Ascending aorta (tissue), 2 donors: ENCODE data around the gene CCL25. TPM values are rescaled to one million over a fixed set of nuclear protein-coding genes. Genes with fewer than 3 reads are reported as not detected.

ENCODE experiments used
- DNase-seq, 2 donors: peaks; one replicate each; pipeline ENCODE4 v3.0.0-alpha.2; 2019; ENCODE audit warnings: low spot score in 2 of 2
- H3K27ac ChIP-seq, 2 donors: fragments of 200-600 bp; sonication (generic); one replicate each; pipeline ENCODE4 v1.5.1; 2016 to 2017; ENCODE audit warnings: mild to moderate bottlenecking in 1 of 2
- H3K27me3 ChIP-seq: fragments of 200-600 bp; sonication (generic); one replicate; pipeline ENCODE4 v1.5.1; 2017
- H3K36me3 ChIP-seq, 2 donors: fragments of 200-600 bp; sonication (generic); one replicate each; pipeline ENCODE4 v1.5.1; 2016
- H3K4me1 ChIP-seq, 2 donors: fragments of 200-600 bp; sonication (generic); one replicate each; pipeline ENCODE4 v1.5.1; 2016 to 2017; ENCODE audit warnings: mild to moderate bottlenecking in 1 of 2
- H3K4me3 ChIP-seq, 2 donors: fragments of 200-600 bp; sonication (generic); one replicate each; pipeline ENCODE4 v1.5.1; 2016 to 2017; ENCODE audit warnings: mild to moderate bottlenecking in 1 of 2
- H3K9me3 ChIP-seq, 2 donors: fragments of 200-600 bp; sonication (generic); one replicate each; pipeline ENCODE4 v1.5.1; 2016
- CTCF ChIP-seq, 3 experiments: fragments of 200-600 bp in 2 of 3; fragments of 450-650 bp in 1 of 3; sonication (generic) in 2 of 3; IDR thresholded peaks; one replicate each; pipeline ENCODE4 v1.5.1; 2016 to 2019; ENCODE audit warnings: antibody characterized with exemption in 3 of 3, mild to moderate bottlenecking in 1 of 3, moderate library complexity in 1 of 3
- intact Hi-C: fragments of 100-400 bp; cut with DNase I; formaldehyde crosslinking; loops from one replicate; pipeline ENCODE4 v1.15.1; 2023
- total RNA-seq: library from RNA; depleted of rRNA; stranded (reverse); fragments of >200 nt; gene quantifications from one replicate; pipeline ENCODE4 v1.1.0, GENCODE V29; 2016

CCL25 gene
- total RNA-seq, 1 donor from 2014 or later: not detected

- Histone ChIP-seq H3K27me3 (no peaks in the 10 kb centered on the region), H3K4me1 (no peaks in the 10 kb centered on the region), H3K4me3 (no peak overlapping the region), H3K27ac (no peak overlapping the region), H3K9me3 (peaks cover 0 to 5% of the 10 kb centered on the region in 2 donors), H3K36me3 (no peaks in the 10 kb centered on the region)
- no peak for TF ChIP-seq CTCF (IDR thresholded peaks at IDR 0.05)
- intact Hi-C loops: no loop called here
- DNase-seq: no peak
These were observed 22.9 kb downstream of the CCL25 start for GRCh38 chr19:8075158-8076074.

GRCh38 chr19:8079988-8080387 is 27.4 kb downstream of the CCL25 start:
- Histone ChIP-seq H3K27me3 (no peaks in the 10 kb centered on the region), H3K4me3 (no peak overlapping the region), H3K9me3 (no peaks in the 10 kb centered on the region), H3K27ac (no peak overlapping the region), H3K36me3 (no peaks in the 10 kb centered on the region), H3K4me1 (no peaks in the 10 kb centered on the region)
- no peak for TF ChIP-seq CTCF (IDR thresholded peaks at IDR 0.05)
- intact Hi-C loops: no loop called here
- DNase-seq: no peak

- Histone ChIP-seq H3K4me1 (no peaks in the 10 kb centered on the region), H3K9me3 (no peaks in the 10 kb centered on the region), H3K27me3 (no peaks in the 10 kb centered on the region), H3K27ac (no peak overlapping the region), H3K36me3 (no peaks in the 10 kb centered on the region), H3K4me3 (no peak overlapping the region)
- intact Hi-C loops: no loop called here
- no peak for TF ChIP-seq CTCF (IDR thresholded peaks at IDR 0.05)
- no peak for DNase-seq
These were observed 28.3 kb downstream of the CCL25 start for GRCh38 chr19:8080832-8081231.

- Histone ChIP-seq H3K9me3 (no peaks in the 10 kb centered on the region), H3K4me3 (no peak overlapping the region), H3K27me3 (no peaks in the 10 kb centered on the region), H3K27ac (no peak overlapping the region), H3K36me3 (no peaks in the 10 kb centered on the region), H3K4me1 (no peaks in the 10 kb centered on the region)
- intact Hi-C loops: no loop called here
- no peak for DNase-seq
- TF ChIP-seq CTCF (IDR thresholded peaks at IDR 0.05): no peak
These were observed 29.3 kb downstream of the CCL25 start for GRCh38 chr19:8081569-8082550.

GRCh38 chr19:8083141-8083540 is 30.6 kb downstream of the CCL25 start:
- Histone ChIP-seq H3K4me3 (no peak overlapping the region), H3K27me3 (no peaks in the 10 kb centered on the region), H3K9me3 (no peaks in the 10 kb centered on the region), H3K36me3 (no peaks in the 10 kb centered on the region), H3K4me1 (no peaks in the 10 kb centered on the region), H3K27ac (no peak overlapping the region)
- no peak for TF ChIP-seq CTCF (IDR thresholded peaks at IDR 0.05)
- intact Hi-C loops: no loop called here
- DNase-seq: no peak
